Vagina (tissue), 2 donors: ENCODE results near the gene ADARB2. TPM values are rescaled to one million over a fixed set of nuclear protein-coding genes. Genes with fewer than 3 reads are reported as not detected.

Experiments used
- DNase-seq, 2 donors: peaks; one replicate each; pipeline ENCODE4 v3.0.0-alpha.2; 2017; ENCODE audit errors: extremely low spot score in 2 of 2
- H3K27ac ChIP-seq: fragments of 200-600 bp; sonication (generic); one replicate; pipeline ENCODE4 v1.5.1; 2019
- H3K27me3 ChIP-seq: fragments of 200-600 bp; sonication (generic); one replicate; pipeline ENCODE4 v1.5.1; 2019
- H3K36me3 ChIP-seq, 2 donors: fragments of 200-600 bp; sonication (generic); one replicate each; pipeline ENCODE4 v1.5.1; 2017 to 2019
- H3K4me1 ChIP-seq: fragments of 200-600 bp; sonication (generic); one replicate; pipeline ENCODE4 v1.5.1; 2019
- H3K4me3 ChIP-seq, 2 donors: fragments of 200-600 bp; sonication (generic); 1 replicate in 1 of 2; 2 replicates in 1 of 2; pipeline ENCODE4 v1.5.1; 2016 to 2019
- H3K9me3 ChIP-seq: fragments of 200-600 bp; sonication (generic); one replicate; pipeline ENCODE4 v1.5.1; 2019
- POLR2A ChIP-seq, 2 donors: fragments of 450-650 bp; IDR thresholded peaks; one replicate each; pipeline ENCODE4 v1.6.1; 2017; ENCODE audit warnings: antibody characterized with exemption in 2 of 2, mild to moderate bottlenecking in 2 of 2, moderate library complexity in 2 of 2
- POLR2AphosphoS5 ChIP-seq, 2 donors: sonication (generic); formaldehyde crosslinking; IDR thresholded peaks; one replicate each; pipeline ENCODE4 v1.9.0; 2017; ENCODE audit warnings: antibody characterized with exemption in 2 of 2, mild to moderate bottlenecking in 2 of 2, low read depth in 1 of 2; ENCODE audit not compliant: insufficient read depth in 1 of 2
- intact Hi-C: fragments of 100-400 bp; cut with DNase I; formaldehyde crosslinking; loops from one replicate; pipeline ENCODE4 v1.15.1; 2023
- total RNA-seq: library from RNA; depleted of rRNA; stranded (reverse); fragments of >200 nt; gene quantifications from one replicate; pipeline ENCODE4 v1.2.3, GENCODE V29; 2016
- TF ChIP-seq, protein P1 (sequence below), 3 experiments: fragments of 450-650 bp in 2 of 3; fragments of 200-600 bp in 1 of 3; sonication (generic) in 1 of 3; IDR thresholded peaks; one replicate each; pipeline ENCODE4 v1.5.1; 2017 to 2019; ENCODE audit warnings: antibody characterized with exemption in 3 of 3, mild to moderate bottlenecking in 2 of 3, moderate library complexity in 2 of 3

ADARB2 gene
- total RNA-seq, 1 donor from 2014 or later: 3.4 TPM

DNA sequence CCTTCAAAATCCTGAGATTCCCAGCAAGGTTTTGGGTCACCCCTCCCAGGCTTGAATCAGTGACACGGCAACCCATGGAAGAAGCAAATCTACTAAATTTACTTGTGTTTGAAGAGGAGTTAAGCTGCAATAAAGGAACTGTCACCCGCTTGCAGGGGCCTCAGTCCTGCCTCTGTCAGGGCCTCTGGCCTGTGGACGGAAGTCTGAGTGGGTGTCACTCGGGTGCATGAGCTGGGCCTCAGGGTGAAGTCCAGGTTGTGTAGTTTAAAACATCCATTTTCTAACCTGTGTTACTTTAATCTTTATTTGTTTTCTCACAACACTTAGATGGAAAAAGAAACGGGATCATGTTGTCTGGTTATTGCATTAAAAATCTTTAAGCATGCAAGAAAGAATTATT, 234.9 kb downstream of the ADARB2 start:
- Histone ChIP-seq H3K27me3 (no peaks in the 10 kb centered on the region), H3K9me3 (no peaks in the 10 kb centered on the region), H3K4me1 (no peaks in the 10 kb centered on the region), H3K27ac (no peak overlapping the region), H3K4me3 (no peak overlapping the region), H3K36me3 (no peaks in the 10 kb centered on the region)
- TF ChIP-seq POLR2A (IDR thresholded peaks at IDR 0.05) (no peak), POLR2AphosphoS5 (IDR thresholded peaks at IDR 0.05; ENCODE audit: insufficient read depth in 1 of 2, low read depth in 1 of 2) (no peak)
- intact Hi-C loops: no loop called here
- DNase-seq: no peak

DNA sequence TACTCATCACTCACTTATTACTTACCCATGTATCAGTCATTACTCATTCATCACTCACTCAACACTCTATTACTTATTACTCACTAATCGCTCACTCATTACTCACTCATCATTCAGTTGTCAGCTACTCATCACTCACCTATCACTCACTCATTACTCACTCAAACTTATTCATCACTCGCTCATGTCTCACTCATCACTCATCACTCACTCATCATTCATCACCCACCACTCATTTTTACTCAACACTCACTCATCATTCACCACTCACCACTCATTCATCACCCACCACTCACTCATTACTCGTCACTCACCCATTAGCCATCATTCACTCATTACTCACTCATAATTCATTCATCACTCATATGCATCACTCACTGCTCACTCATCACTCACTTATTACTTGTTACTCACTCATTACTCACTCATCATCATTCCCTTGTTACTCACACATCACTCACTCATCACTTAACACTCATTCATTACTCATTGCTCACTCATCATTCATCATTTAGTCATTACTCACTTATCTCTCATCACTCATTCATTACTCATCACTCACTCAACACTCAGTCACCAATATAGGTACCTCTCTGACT, 237.9 kb downstream of the ADARB2 start:
- H3K4me1 ChIP-seq: no peaks in the 10 kb centered on the region
- DNase-seq: no peak
- H3K4me3 ChIP-seq: no peak overlapping the region
- intact Hi-C loops: no loop called here
- no peaks in the 10 kb centered on the region for H3K27me3 ChIP-seq
- H3K27ac ChIP-seq: no peak overlapping the region
- H3K36me3 ChIP-seq: no peaks in the 10 kb centered on the region
- no peaks in the 10 kb centered on the region for H3K9me3 ChIP-seq
- TF ChIP-seq, protein P1, sequence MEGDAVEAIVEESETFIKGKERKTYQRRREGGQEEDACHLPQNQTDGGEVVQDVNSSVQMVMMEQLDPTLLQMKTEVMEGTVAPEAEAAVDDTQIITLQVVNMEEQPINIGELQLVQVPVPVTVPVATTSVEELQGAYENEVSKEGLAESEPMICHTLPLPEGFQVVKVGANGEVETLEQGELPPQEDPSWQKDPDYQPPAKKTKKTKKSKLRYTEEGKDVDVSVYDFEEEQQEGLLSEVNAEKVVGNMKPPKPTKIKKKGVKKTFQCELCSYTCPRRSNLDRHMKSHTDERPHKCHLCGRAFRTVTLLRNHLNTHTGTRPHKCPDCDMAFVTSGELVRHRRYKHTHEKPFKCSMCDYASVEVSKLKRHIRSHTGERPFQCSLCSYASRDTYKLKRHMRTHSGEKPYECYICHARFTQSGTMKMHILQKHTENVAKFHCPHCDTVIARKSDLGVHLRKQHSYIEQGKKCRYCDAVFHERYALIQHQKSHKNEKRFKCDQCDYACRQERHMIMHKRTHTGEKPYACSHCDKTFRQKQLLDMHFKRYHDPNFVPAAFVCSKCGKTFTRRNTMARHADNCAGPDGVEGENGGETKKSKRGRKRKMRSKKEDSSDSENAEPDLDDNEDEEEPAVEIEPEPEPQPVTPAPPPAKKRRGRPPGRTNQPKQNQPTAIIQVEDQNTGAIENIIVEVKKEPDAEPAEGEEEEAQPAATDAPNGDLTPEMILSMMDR (IDR thresholded peaks at IDR 0.05): no peak
- no peak for TF ChIP-seq POLR2A (IDR thresholded peaks at IDR 0.05)
- no peak for TF ChIP-seq POLR2AphosphoS5 (IDR thresholded peaks at IDR 0.05; ENCODE audit: insufficient read depth in 1 of 2, low read depth in 1 of 2)

DNA sequence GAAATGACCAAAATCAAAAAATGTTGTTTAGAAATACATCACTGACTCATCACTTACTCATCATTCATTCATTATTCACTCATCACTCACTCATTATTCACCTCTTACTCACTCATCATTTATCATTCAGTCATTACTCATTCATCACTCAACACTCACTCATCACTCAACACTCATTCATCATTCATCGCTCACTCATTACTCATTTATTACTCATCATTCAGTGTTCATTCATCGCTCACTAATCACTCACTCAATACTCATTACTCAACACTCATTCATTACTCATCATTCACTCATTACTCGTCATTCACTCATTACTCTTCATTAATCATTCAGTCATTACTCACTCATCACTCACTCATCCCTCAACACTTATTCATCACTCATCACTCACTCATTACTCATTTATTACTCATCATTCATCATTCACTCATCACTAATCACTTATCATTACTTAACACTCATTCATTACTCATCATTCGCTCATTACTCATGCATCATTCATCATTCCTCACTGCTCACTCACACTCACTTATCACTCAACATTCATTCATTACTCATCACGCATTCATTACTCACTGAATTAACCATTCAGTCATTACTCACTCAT, 238.5 kb downstream of the ADARB2 start:
- intact Hi-C loops: no loop called here
- H3K9me3 ChIP-seq: no peaks in the 10 kb centered on the region
- no peak overlapping the region for H3K27ac ChIP-seq
- H3K36me3 ChIP-seq: no peaks in the 10 kb centered on the region
- H3K4me1 ChIP-seq: no peaks in the 10 kb centered on the region
- H3K4me3 ChIP-seq: no peak overlapping the region
- no peaks in the 10 kb centered on the region for H3K27me3 ChIP-seq
- DNase-seq: no peak
- TF ChIP-seq POLR2A (IDR thresholded peaks at IDR 0.05): no peak
- TF ChIP-seq, protein P1 (IDR thresholded peaks at IDR 0.05): no peak
- no peak for TF ChIP-seq POLR2AphosphoS5 (IDR thresholded peaks at IDR 0.05; ENCODE audit: insufficient read depth in 1 of 2, low read depth in 1 of 2)

DNA sequence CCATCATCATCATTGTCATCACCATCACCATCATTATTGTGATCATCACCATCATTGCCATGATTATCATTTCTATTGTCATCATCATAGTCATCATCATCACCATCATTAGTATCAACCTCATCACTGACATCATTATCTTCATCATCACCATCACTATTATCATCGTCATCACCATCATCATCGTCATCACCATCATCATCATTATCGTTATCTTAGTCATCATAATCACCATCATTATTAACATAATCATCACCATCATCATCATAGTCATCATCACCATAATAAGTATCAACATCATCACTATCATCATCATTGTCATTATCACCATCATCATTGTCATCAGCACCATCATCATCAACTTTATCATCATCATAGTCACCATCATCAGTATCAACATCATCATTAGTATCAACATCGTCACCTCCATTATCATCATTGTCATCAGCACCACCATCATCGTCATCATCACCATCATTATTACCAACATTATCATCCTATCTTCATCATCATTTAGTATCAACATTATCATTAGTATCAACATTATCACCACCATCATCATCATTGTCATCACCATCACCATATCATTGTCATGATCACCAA, 241.3 kb downstream of the ADARB2 start:
- no peak for DNase-seq
- Histone ChIP-seq H3K27me3 (no peaks in the 10 kb centered on the region), H3K9me3 (no peaks in the 10 kb centered on the region), H3K4me3 (no peak overlapping the region), H3K27ac (no peak overlapping the region), H3K36me3 (no peaks in the 10 kb centered on the region), H3K4me1 (no peaks in the 10 kb centered on the region)
- TF ChIP-seq POLR2AphosphoS5 (IDR thresholded peaks at IDR 0.05; ENCODE audit: insufficient read depth in 1 of 2, low read depth in 1 of 2) (no peak), POLR2A (IDR thresholded peaks at IDR 0.05) (no peak)
- TF ChIP-seq, protein P1 (IDR thresholded peaks at IDR 0.05): no peak
- intact Hi-C loops: no loop called here

DNA sequence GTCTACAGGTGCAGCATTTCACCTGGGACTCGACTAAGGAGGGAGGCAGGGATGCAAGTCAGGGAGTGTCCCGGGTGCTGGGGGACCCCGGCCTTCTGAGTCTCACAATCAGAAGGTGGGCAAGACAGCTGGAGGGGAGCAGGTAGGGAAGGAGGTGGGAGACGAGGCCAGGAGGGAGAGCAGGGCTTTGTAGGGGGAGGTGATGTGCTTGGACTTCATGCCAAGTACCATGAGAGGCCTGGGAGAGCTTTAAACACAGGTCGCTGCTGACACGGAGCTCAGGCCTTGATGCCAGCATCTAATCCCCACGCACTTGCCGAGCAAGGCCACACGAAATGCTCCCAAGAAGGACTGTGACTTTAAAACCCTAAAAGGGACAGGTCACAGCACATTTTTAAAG, 244.7 kb downstream of the ADARB2 start:
- intact Hi-C loops: no loop called here
- DNase-seq: no peak
- no peaks in the 10 kb centered on the region for H3K4me1 ChIP-seq

More for the DNA sequence above, 244.7 kb downstream of the ADARB2 start:
- Histone ChIP-seq H3K9me3 (no peaks in the 10 kb centered on the region), H3K27me3 (no peaks in the 10 kb centered on the region), H3K27ac (no peak overlapping the region), H3K4me3 (no peak overlapping the region), H3K36me3 (no peaks in the 10 kb centered on the region)
- no peak for TF ChIP-seq POLR2A (IDR thresholded peaks at IDR 0.05)
- TF ChIP-seq, protein P1 (IDR thresholded peaks at IDR 0.05): no peak
- no peak for TF ChIP-seq POLR2AphosphoS5 (IDR thresholded peaks at IDR 0.05; ENCODE audit: insufficient read depth in 1 of 2, low read depth in 1 of 2)
